IMR-90 (cell line): ENCODE results near the gene SH2B3. TPM values are rescaled to one million over a fixed set of nuclear protein-coding genes. Genes with fewer than 3 reads are reported as not detected.
"Not testable (repeated sequence)": the region's sequence is repeated elsewhere in the genome, so short reads cannot be mapped to it uniquely, and the experiment has no call there.

Experiments used
- ATAC-seq: fragments of 200-7000 bp; cut with Tn5 transposase; 2 replicates; pipeline ENCODE4 v1.9.1; 2020; ENCODE audit warnings: low read depth, mild to moderate bottlenecking, moderate library complexity
- BruUV-seq: library from RNA; stranded (reverse); fragments of 400-500 nt; replicated peaks from 2 replicates; lab custom pipeline; 2021; lab: Mats Ljungman, UMichigan
- CTCF ChIA-PET: fragments of 300-600 bp; formaldehyde crosslinking; extraction: SDS; loops from one replicate; lab custom pipeline; 2021; ENCODE audit warnings: antibody characterized with exemption; lab: Yijun Ruan, JAX
- POLR2A ChIA-PET: fragments of 300-600 bp; sonication (Branson Sonifier 250); formaldehyde crosslinking; loops from one replicate; lab custom pipeline; 2022; ENCODE audit warnings: antibody characterized with exemption; ENCODE audit not compliant: unreplicated experiment; lab: Charles Lee
- DNase-seq: peaks from one replicate; pipeline ENCODE4 v3.0.0; 2013
- H2AFZ ChIP-seq: replicated peaks from 2 replicates; pipeline ENCODE3; 2013; ENCODE audit warnings: low read length, mild to moderate bottlenecking; ENCODE audit not compliant: poor library complexity
- H2AK5ac ChIP-seq: 2 replicates; pipeline ENCODE4 v1.6.1; 2013; ENCODE audit warnings: low read depth, low read length, inconsistent platforms
- H2AK9ac ChIP-seq: replicated peaks from 2 replicates; pipeline ENCODE3; 2013; ENCODE audit warnings: mild to moderate bottlenecking, low read depth, low read length, moderate library complexity; ENCODE audit not compliant: poor library complexity
- H2BK120ac ChIP-seq: 2 replicates; pipeline ENCODE4 v1.6.1; 2013; ENCODE audit warnings: low read depth, low read length, inconsistent platforms
- H2BK15ac ChIP-seq: 3 replicates; pipeline ENCODE4 v1.6.1; 2013; ENCODE audit warnings: low read depth, low read length, inconsistent platforms
- H2BK20ac ChIP-seq: 2 replicates; pipeline ENCODE4 v1.6.1; 2013; ENCODE audit warnings: low read depth, mild to moderate bottlenecking, inconsistent platforms, low read length, moderate library complexity
- H2BK5ac ChIP-seq: 2 replicates; pipeline ENCODE4 v1.6.1; 2013; ENCODE audit warnings: mild to moderate bottlenecking, low read depth, low read length, inconsistent platforms; ENCODE audit not compliant: poor library complexity, severe bottlenecking
- H3K14ac ChIP-seq: replicated peaks from 2 replicates; pipeline ENCODE4 v1.6.1; 2013; ENCODE audit warnings: low read depth, low read length, inconsistent platforms
- H3K18ac ChIP-seq: 2 replicates; pipeline ENCODE4 v1.6.1; 2013; ENCODE audit warnings: low read depth, low read length, control low read depth
- H3K23ac ChIP-seq: 2 replicates; pipeline ENCODE4 v1.6.1; 2013; ENCODE audit warnings: low read depth, low read length, inconsistent platforms
- H3K27ac ChIP-seq: 2 replicates; pipeline ENCODE4 v1.5.1; 2013; ENCODE audit warnings: mild to moderate bottlenecking, control low read depth, low read length; ENCODE audit not compliant: insufficient read depth
- H3K27me3 ChIP-seq: 2 replicates; pipeline ENCODE4 v1.6.1; 2013; ENCODE audit warnings: low read length; ENCODE audit not compliant: control insufficient read depth, insufficient read depth
- H3K36me3 ChIP-seq: 2 replicates; pipeline ENCODE4 v1.6.1; 2013; ENCODE audit warnings: low read length, mixed read lengths; ENCODE audit not compliant: control insufficient read depth, insufficient read depth
- H3K4ac ChIP-seq: 2 replicates; pipeline ENCODE4 v1.6.1; 2013; ENCODE audit warnings: low read depth, low read length, inconsistent platforms
- H3K4me1 ChIP-seq: 2 replicates; pipeline ENCODE4 v1.6.1; 2013; ENCODE audit warnings: low read length, mixed read lengths; ENCODE audit not compliant: control insufficient read depth, insufficient read depth
- H3K4me2 ChIP-seq: 2 replicates; pipeline ENCODE4 v1.6.1; 2013; ENCODE audit warnings: low read depth, mild to moderate bottlenecking, control low read depth, low read length, moderate library complexity
- H3K4me3 ChIP-seq: 2 replicates; pipeline ENCODE4 v1.5.1; 2013; ENCODE audit warnings: low read depth, mild to moderate bottlenecking, control low read depth, low read length, moderate library complexity; ENCODE audit not compliant: insufficient read depth
- H3K56ac ChIP-seq: 2 replicates; pipeline ENCODE4 v1.6.1; 2013; ENCODE audit warnings: low read length, inconsistent platforms; ENCODE audit not compliant: insufficient read depth; ENCODE audit errors: extremely low read depth
- H3K79me1 ChIP-seq, 2 experiments: 2 replicates each; pipeline ENCODE4 v1.6.1; 2013; ENCODE audit warnings: low read length in 2 of 2, inconsistent platforms in 1 of 2, low read depth in 1 of 2
- H3K9ac ChIP-seq: 2 replicates; pipeline ENCODE4 v1.6.1; 2013; ENCODE audit warnings: low read depth, low read length, control low read depth
- H3K9me1 ChIP-seq: 2 replicates; pipeline ENCODE4 v1.6.1; 2013; ENCODE audit warnings: low read length, inconsistent platforms; ENCODE audit not compliant: insufficient read depth
- H3K9me3 ChIP-seq: 2 replicates; pipeline ENCODE4 v1.6.1; 2013; ENCODE audit warnings: low read length; ENCODE audit not compliant: control insufficient read depth, insufficient read depth
- H4K20me1 ChIP-seq: 2 replicates; pipeline ENCODE4 v1.6.1; 2013; ENCODE audit warnings: low read length, inconsistent platforms; ENCODE audit not compliant: insufficient read depth
- H4K5ac ChIP-seq: 2 replicates; pipeline ENCODE4 v1.6.1; 2013; ENCODE audit warnings: mild to moderate bottlenecking, low read depth, low read length, control low read depth
- H4K8ac ChIP-seq, 2 experiments: 2 replicates each; pipeline ENCODE4 v1.6.1; 2013; ENCODE audit warnings: low read depth in 2 of 2, low read length in 2 of 2, control low read depth in 1 of 2, inconsistent platforms in 1 of 2
- H4K91ac ChIP-seq: 2 replicates; pipeline ENCODE4 v1.6.1; 2013; ENCODE audit warnings: low read depth, low read length, inconsistent platforms; ENCODE audit not compliant: insufficient read depth
- WGBS, 2 experiments: methylation state at CpG; one replicate each; pipeline versions ENCODE4 v1.1.5 to v1.1.7; 2013; ENCODE audit warnings: missing lambda C conversion rate in 2 of 2; ENCODE audit not compliant: insufficient read length in 1 of 2; ENCODE audit errors: extremely low coverage in 2 of 2; 5-methylcytosine and 5-hydroxymethylcytosine counted together
- dilution Hi-C: fragments of 300-500 bp; cut with HindIII; formaldehyde crosslinking; loops from one replicate; pipeline ENCODE4 v1.14.3; 2018; ENCODE audit warnings: low sequenced_read_pairs; ENCODE audit not compliant: unreplicated experiment
- in situ Hi-C: fragments of 300-500 bp; cut with MboI; formaldehyde crosslinking; loops from 3 replicates; pipeline ENCODE4 v1.14.3; 2019; ENCODE audit warnings: low sequenced_read_pairs, inconsistent platforms, mixed read lengths
- intact Hi-C: fragments of 100-400 bp; cut with micrococcal nuclease; formaldehyde crosslinking; loops from 2 replicates; pipeline ENCODE4 v1.10.0; 2022
- polyA plus RNA-seq, 3 experiments: library from polyadenylated mRNA; depleted of rRNA; stranded (reverse); fragments of >200 nt; gene quantifications; 2 replicates each; pipeline ENCODE4 v1.2.3, GENCODE V29; 2012; ENCODE audit warnings: low replicate concordance in 1 of 3
- total RNA-seq: library from RNA; depleted of rRNA; stranded (reverse); fragments of >200 nt; gene quantifications from 2 replicates; pipeline ENCODE4 v1.2.3, GENCODE V29; 2012

SH2B3 gene
- total and polyA plus RNA-seq, 2 of the 4 experiments (the other 2 are of a cell fraction): 9.3 to 20.2 TPM

DNA sequence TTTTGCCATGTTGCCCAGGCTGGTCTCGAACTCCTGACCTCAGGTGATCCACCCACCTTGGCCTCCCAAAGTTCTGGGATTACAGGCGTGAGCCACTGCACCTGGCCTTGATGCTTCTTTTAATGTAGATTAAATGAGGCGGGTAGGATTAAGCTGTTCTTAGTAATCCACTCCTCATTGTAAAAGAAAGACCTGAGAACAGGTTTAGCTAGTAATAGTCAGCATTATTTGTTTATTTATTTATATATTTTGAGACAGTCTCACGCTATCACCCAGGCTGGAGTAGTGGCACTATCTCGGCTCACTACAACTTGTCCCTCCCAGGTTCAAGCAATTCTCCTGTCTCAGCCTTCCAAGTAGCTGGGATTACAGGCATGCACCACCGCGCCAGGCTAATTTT, 9.5 kb upstream of the SH2B3 start:
- H4K91ac ChIP-seq, H2BK15ac ChIP-seq, dilution Hi-C loops, H4K5ac ChIP-seq, H4K8ac ChIP-seq, H3K4ac ChIP-seq, H3K4me2 ChIP-seq, H3K4me3 ChIP-seq, H4K20me1 ChIP-seq, H2AK9ac ChIP-seq, H2AK5ac ChIP-seq, DNase-seq, H3K9me3 ChIP-seq, H3K4me1 ChIP-seq, ATAC-seq, BruUV-seq, H3K27me3 ChIP-seq, H2BK20ac ChIP-seq, H2BK5ac ChIP-seq, H3K9ac ChIP-seq, H3K14ac ChIP-seq, H3K18ac ChIP-seq, H3K56ac ChIP-seq, H3K9me1 ChIP-seq, H3K23ac ChIP-seq, H2AFZ ChIP-seq, POLR2A ChIA-PET, H3K79me1 ChIP-seq, H2BK120ac ChIP-seq, H3K36me3 ChIP-seq, in situ Hi-C loops, H3K27ac ChIP-seq: not testable (repeated sequence)
- WGBS, 2 experiments: no CpG with 5 or more reads among the region's 7 CpGs
- CTCF ChIA-PET: interaction anchor here (0.6 to 2.4 kb wide), 12 partner anchors 15 to 277 kb away, joined by 3 to 63 read pairs (median 10); no protein-coding TSS in a partner anchor
- intact Hi-C loops: loop anchor here (5.0 kb wide), 1 partner anchor 276 kb away; no protein-coding TSS in a partner anchor
